DLD1 (cell line): Measurements from ENCODE around the gene TGFB3.

Source experiments
- in situ Hi-C: cut with HindIII; loops from 2 replicates; pipeline ENCODE4 v1.10.0; 2017; ENCODE audit warnings: low sequenced_read_pairs

Gene TGFB3

DNA sequence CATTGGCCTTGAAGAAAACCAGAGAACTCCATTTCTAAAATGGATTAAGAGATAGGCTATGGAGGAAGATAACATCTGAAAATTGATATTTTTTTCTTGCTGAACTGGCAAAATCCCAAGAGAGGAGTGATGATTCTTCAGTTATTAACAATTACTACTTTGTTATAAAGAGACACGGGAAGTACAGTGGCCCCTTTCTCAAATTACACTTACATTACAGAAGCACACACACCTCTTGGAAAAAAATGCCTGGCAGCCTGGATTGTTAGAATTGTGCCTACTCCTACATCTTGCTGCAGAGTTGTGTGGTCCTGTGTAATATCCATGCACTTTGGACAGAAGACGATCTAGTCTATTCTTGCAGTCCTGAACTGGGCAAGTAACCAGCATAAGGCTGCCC lies 71.7 kb downstream of the TGFB3 start:
- in situ Hi-C loops = no loop called here

DNA sequence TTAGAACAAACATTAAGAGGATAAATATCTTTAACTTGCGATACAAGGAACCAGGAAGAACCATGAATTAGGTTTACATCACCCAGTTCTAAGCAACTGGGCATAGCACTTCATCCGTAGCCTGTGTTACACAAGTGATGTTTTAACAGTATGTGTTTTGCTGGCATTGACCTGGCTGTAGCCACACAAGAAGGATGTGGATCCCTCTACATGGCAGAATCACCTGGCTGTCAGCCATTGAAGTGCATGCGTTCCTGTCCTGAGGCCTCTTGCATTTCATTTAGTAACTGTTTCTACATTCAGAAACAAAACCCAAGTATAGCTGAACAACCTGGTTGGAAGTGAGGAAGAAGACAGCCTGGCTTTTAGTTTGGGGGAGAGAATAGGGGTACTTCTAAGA lies 72.2 kb downstream of the TGFB3 start:
- in situ Hi-C loops = no loop called here
